GM23338 (cell line): ENCODE measurements around the gene HOXC12. TPM values are rescaled to one million over a fixed set of nuclear protein-coding genes. Genes with fewer than 3 reads are reported as not detected.
A peak's percentile ranks its signal among the peaks of the same experiment; 100 is the strongest.

Experiments
- ATAC-seq: fragments of 200-7000 bp; cut with Tn5 transposase; 3 replicates; pipeline ENCODE4 v1.9.1; 2020
- DNase-seq: peaks from one replicate; pipeline ENCODE4 v3.0.0-alpha.2; 2015; ENCODE audit warnings: low spot score
- H2AFZ ChIP-seq: fragments of 200-600 bp; sonication (generic); 2 replicates; pipeline ENCODE4 v1.8.0; 2016; ENCODE audit warnings: antibody characterized with exemption, mild to moderate bottlenecking, moderate library complexity
- H3F3A ChIP-seq: fragments of 200-600 bp; sonication (generic); replicated peaks from 2 replicates; pipeline ENCODE4 v1.8.0; 2017; ENCODE audit warnings: antibody characterized with exemption, mixed run types, low read depth
- H3K27ac ChIP-seq: fragments of 200-600 bp; sonication (generic); 2 replicates; pipeline ENCODE4 v1.6.1; 2016; ENCODE audit warnings: low read depth
- H3K27me3 ChIP-seq: fragments of 200-600 bp; sonication (generic); 2 replicates; pipeline ENCODE4 v1.8.0; 2016; ENCODE audit warnings: mild to moderate bottlenecking, mixed run types, moderate library complexity; ENCODE audit not compliant: insufficient read depth
- H3K36me3 ChIP-seq: fragments of 200-600 bp; sonication (generic); 2 replicates; pipeline ENCODE4 v1.8.0; 2016; ENCODE audit warnings: mild to moderate bottlenecking; ENCODE audit not compliant: insufficient read depth
- H3K4me1 ChIP-seq: fragments of 200-600 bp; sonication (generic); 2 replicates; pipeline ENCODE4 v1.8.0; 2016; ENCODE audit warnings: mild to moderate bottlenecking, moderate library complexity; ENCODE audit not compliant: insufficient read depth
- H3K4me2 ChIP-seq: fragments of 200-600 bp; sonication (generic); 2 replicates; pipeline ENCODE4 v1.7.1; 2017; ENCODE audit warnings: mixed run types
- H3K4me3 ChIP-seq: fragments of 200-600 bp; sonication (generic); 2 replicates; pipeline ENCODE4 v1.6.1; 2016; ENCODE audit warnings: mixed run types
- H3K79me2 ChIP-seq: fragments of 200-600 bp; sonication (generic); replicated peaks from 2 replicates; pipeline ENCODE4 v1.8.0; 2017; ENCODE audit warnings: mild to moderate bottlenecking; ENCODE audit not compliant: insufficient read depth
- H3K9me2 ChIP-seq: fragments of 200-600 bp; sonication (generic); 2 replicates; pipeline ENCODE4 v1.8.0; 2017; ENCODE audit not compliant: insufficient read depth
- H4K20me1 ChIP-seq: fragments of 200-600 bp; sonication (generic); replicated peaks from 2 replicates; pipeline ENCODE4 v1.8.0; 2017; ENCODE audit warnings: mild to moderate bottlenecking; ENCODE audit not compliant: insufficient read depth
- H3K27ac Mint-ChIP-seq: 2 replicates; pipeline ENCODE4 v1.8.0; 2020; ENCODE audit warnings: inconsistent platforms, mild to moderate bottlenecking, moderate library complexity, mixed read lengths
- H3K27me3 Mint-ChIP-seq: 3 replicates; pipeline ENCODE4 v1.8.0; 2022; ENCODE audit warnings: low read depth, mild to moderate bottlenecking, moderate library complexity, mixed read lengths, inconsistent platforms; ENCODE audit not compliant: insufficient read depth, poor library complexity
- H3K36me3 Mint-ChIP-seq: 3 replicates; pipeline ENCODE4 v1.8.0; 2021; ENCODE audit warnings: low read depth, mild to moderate bottlenecking, inconsistent platforms, moderate library complexity, mixed read lengths
- H3K4me1 Mint-ChIP-seq: 3 replicates; pipeline ENCODE4 v1.8.0; 2020; ENCODE audit warnings: mild to moderate bottlenecking, inconsistent platforms, mixed read lengths
- H3K4me3 Mint-ChIP-seq: 3 replicates; pipeline ENCODE4 v1.8.0; 2021; ENCODE audit warnings: moderate library complexity, mild to moderate bottlenecking, inconsistent platforms, mixed read lengths
- H3K9me3 Mint-ChIP-seq: 3 replicates; pipeline ENCODE4 v1.8.0; 2020; ENCODE audit warnings: moderate library complexity, mild to moderate bottlenecking, inconsistent platforms, mixed read lengths
- CTCF ChIP-seq, 2 experiments: fragments of 200-600 bp in 1 of 2; sonication (generic) in 1 of 2; conservative IDR thresholded peaks; 2 replicates each; pipeline versions ENCODE4 v1.5.1 to v1.6.1; 2016 to 2017; ENCODE audit warnings: antibody characterized with exemption in 2 of 2, low read depth in 2 of 2, mild to moderate bottlenecking in 2 of 2, moderate library complexity in 1 of 2
- EZH2 ChIP-seq: fragments of 200-600 bp; sonication (generic); IDR thresholded peaks from one replicate; pipeline ENCODE4 v1.8.0; 2017; ENCODE audit warnings: antibody characterized with exemption, mild to moderate bottlenecking, low read depth; ENCODE audit not compliant: unreplicated experiment
- EZH2phosphoT487 ChIP-seq: fragments of 200-600 bp; sonication (generic); IDR thresholded peaks from one replicate; pipeline ENCODE4 v1.8.1; 2018; ENCODE audit warnings: antibody characterized with exemption; ENCODE audit not compliant: unreplicated experiment
- JUNB ChIP-seq: IDR thresholded peaks from one replicate; pipeline ENCODE4 v1.6.1; 2016; ENCODE audit warnings: antibody characterized with exemption; ENCODE audit not compliant: unreplicated experiment
- STAT1 ChIP-seq: IDR thresholded peaks from one replicate; pipeline ENCODE4 v1.6.1; 2016; ENCODE audit warnings: antibody characterized with exemption; ENCODE audit not compliant: unreplicated experiment
- ZNF114 ChIP-seq: fragments of 250-450 bp; sonication (Bioruptor Pico); IDR thresholded peaks from 2 replicates; pipeline ENCODE4 v1.5.0; 2020; ENCODE audit warnings: mild to moderate bottlenecking, moderate library complexity
- ZNF331 ChIP-seq: fragments of 250-450 bp; sonication (Bioruptor Pico); IDR thresholded peaks from 2 replicates; pipeline ENCODE4 v1.5.0; 2020; ENCODE audit warnings: low read depth, mild to moderate bottlenecking, moderate library complexity
- polyA plus RNA-seq: library from polyadenylated mRNA; unstranded; fragments of >200 nt; fragmentation: Nextera tagmentation; extraction: Ambion mirVana; gene quantifications from 2 replicates; pipeline ENCODE4 v1.2.1, GENCODE V29; 2016
- total RNA-seq: library from RNA; depleted of rRNA; stranded (reverse); fragments of >200 nt; shearing (Covaris generic); gene quantifications from 2 replicates; pipeline ENCODE4 v1.2.3, GENCODE V29; 2014
- TF ChIP-seq, protein P1 (sequence below): IDR thresholded peaks from one replicate; pipeline ENCODE4 v1.6.1; 2018; ENCODE audit warnings: antibody characterized with exemption; ENCODE audit not compliant: unreplicated experiment
- TF ChIP-seq, protein P2 (sequence below): IDR thresholded peaks from 2 replicates; pipeline ENCODE4 v1.6.1; 2016; ENCODE audit warnings: antibody characterized with exemption

The HOXC12 gene
- total and polyA plus RNA-seq, 2 experiments from 2014 or later = not detected

DNA sequence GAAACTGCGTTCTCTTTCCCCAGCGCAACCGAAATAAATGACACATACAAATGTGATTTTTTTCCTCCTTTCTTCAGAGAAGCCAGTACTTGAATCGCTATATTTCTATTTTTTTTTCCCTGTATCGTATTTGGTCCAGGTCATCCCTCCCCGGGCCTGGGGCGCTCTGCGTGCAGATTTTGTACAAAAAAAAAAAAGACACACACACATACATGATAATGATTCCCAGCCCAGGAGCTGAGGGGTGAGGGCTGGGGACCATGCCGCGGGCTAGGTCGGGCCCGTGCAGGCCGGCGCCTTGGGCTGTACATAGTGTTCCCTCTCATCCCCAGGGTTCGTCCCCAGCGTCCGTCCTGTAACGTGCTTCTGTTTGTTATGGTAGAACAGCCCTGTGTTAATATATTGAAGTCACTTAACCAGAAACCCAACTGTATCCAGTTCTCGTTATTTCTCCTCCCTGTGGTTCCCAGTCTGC lies 48.2 kb downstream of the HOXC12 start (continued):
- TF ChIP-seq JUNB = no peak
- TF ChIP-seq EZH2phosphoT487 = peak; percentile 42
- no peak for TF ChIP-seq CTCF (conservative IDR thresholded peaks at IDR 0.05; ENCODE audit: low read depth in 2 of 2)
- TF ChIP-seq, protein P1, sequence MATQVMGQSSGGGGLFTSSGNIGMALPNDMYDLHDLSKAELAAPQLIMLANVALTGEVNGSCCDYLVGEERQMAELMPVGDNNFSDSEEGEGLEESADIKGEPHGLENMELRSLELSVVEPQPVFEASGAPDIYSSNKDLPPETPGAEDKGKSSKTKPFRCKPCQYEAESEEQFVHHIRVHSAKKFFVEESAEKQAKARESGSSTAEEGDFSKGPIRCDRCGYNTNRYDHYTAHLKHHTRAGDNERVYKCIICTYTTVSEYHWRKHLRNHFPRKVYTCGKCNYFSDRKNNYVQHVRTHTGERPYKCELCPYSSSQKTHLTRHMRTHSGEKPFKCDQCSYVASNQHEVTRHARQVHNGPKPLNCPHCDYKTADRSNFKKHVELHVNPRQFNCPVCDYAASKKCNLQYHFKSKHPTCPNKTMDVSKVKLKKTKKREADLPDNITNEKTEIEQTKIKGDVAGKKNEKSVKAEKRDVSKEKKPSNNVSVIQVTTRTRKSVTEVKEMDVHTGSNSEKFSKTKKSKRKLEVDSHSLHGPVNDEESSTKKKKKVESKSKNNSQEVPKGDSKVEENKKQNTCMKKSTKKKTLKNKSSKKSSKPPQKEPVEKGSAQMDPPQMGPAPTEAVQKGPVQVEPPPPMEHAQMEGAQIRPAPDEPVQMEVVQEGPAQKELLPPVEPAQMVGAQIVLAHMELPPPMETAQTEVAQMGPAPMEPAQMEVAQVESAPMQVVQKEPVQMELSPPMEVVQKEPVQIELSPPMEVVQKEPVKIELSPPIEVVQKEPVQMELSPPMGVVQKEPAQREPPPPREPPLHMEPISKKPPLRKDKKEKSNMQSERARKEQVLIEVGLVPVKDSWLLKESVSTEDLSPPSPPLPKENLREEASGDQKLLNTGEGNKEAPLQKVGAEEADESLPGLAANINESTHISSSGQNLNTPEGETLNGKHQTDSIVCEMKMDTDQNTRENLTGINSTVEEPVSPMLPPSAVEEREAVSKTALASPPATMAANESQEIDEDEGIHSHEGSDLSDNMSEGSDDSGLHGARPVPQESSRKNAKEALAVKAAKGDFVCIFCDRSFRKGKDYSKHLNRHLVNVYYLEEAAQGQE = no peak
- TF ChIP-seq STAT1 = no peak
- no peak for TF ChIP-seq ZNF331 (CRISPR knock-in tag)
- TF ChIP-seq EZH2 = peak; percentile 96
- TF ChIP-seq, protein P2, sequence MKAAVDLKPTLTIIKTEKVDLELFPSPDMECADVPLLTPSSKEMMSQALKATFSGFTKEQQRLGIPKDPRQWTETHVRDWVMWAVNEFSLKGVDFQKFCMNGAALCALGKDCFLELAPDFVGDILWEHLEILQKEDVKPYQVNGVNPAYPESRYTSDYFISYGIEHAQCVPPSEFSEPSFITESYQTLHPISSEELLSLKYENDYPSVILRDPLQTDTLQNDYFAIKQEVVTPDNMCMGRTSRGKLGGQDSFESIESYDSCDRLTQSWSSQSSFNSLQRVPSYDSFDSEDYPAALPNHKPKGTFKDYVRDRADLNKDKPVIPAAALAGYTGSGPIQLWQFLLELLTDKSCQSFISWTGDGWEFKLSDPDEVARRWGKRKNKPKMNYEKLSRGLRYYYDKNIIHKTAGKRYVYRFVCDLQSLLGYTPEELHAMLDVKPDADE = no peak

- TF ChIP-seq ZNF114 = no peak
- peak; percentile 98 for TF ChIP-seq EZH2
- peak; percentile 88 for TF ChIP-seq EZH2phosphoT487
- TF ChIP-seq JUNB = no peak
- Histone ChIP-seq H3K9me2 (no peaks in the 10 kb centered on the region), H2AFZ (no peak overlapping the region), H3K4me3 (no peak overlapping the region), H3K36me3 (no peaks in the 10 kb centered on the region), H3K27ac (no peak overlapping the region), H3K4me2 (no peak overlapping the region), H3K4me1 (peaks cover 11% of the 10 kb centered on the region), H3F3A (peaks cover 34% of the 10 kb centered on the region), H4K20me1 (peaks cover 33% of the 10 kb centered on the region), H3K27me3 (peaks cover 100% of the 10 kb centered on the region), H3K79me2 (no peaks in the 10 kb centered on the region)
- H3K9me3 Mint-ChIP-seq = peaks cover 3% of the 10 kb centered on the region; the same call in 2 of the 3 replicates
- H3K4me1 Mint-ChIP-seq = peaks cover 13% of the 10 kb centered on the region
- H3K36me3 Mint-ChIP-seq = no peaks in the 10 kb centered on the region
- ATAC-seq = no peak
- DNase-seq = no peak
- H3K4me3 Mint-ChIP-seq = no peak overlapping the region; the same call in 2 of the 3 replicates
- H3K27ac Mint-ChIP-seq = no peak overlapping the region
- peaks cover 100% of the 10 kb centered on the region for H3K27me3 Mint-ChIP-seq
These were observed 48.9 kb downstream of the HOXC12 start for GRCh38 chr12:54003625-54004024.
